Stimulated activated CD4-positive, alpha-beta T cell treated with anti-CD3 and anti-CD28 coated beads, Interleukin-12 subunit alpha, Interleukin-12 subunit beta, amount 100 ng/mL, for 48 hours (primary cell): ENCODE measurements around the gene NME2.
"Not testable (repeated sequence)": the region's sequence is repeated elsewhere in the genome, so short reads cannot be mapped to it uniquely, and the experiment has no call there.

Source experiments
- DNase-seq, 3 donors: peaks; one replicate each; pipeline ENCODE4 v3.0.0-alpha.2; 2020; ENCODE audit warnings: low read depth in 2 of 3, low spot score in 1 of 3

NME2 gene

GRCh38 chr17:51152766-51153209 lies 13.4 kb upstream of the NME2 start:
- DNase-seq = no peak

- peak; percentile 94 to 100 (median 98) for DNase-seq
Observed at GRCh38 chr17:51153210-51154072, 12.8 kb upstream of the NME2 start, which contains the start of gene NME1. Gene NME1, plus strand, starts transcription at chr17:51153559. Its CDS starts 2,096 bp downstream, at chr17:51155655.

- no peak for DNase-seq
Observed at GRCh38 chr17:51154176-51154575, 12.0 kb upstream of the NME2 start.

- DNase-seq = no peak
Observed at GRCh38 chr17:51155416-51155815, 10.8 kb upstream of the NME2 start.

- DNase-seq = no peak
Observed at GRCh38 chr17:51159604-51160003, 6.6 kb upstream of the NME2 start.

GRCh38 chr17:51161541-51161940 lies 4.7 kb upstream of the NME2 start:
- no peak for DNase-seq

GRCh38 chr17:51164911-51165679 lies 1.1 kb upstream of the NME2 start:
- DNase-seq = no peak

GRCh38 chr17:51165680-51166197 lies 472 bp upstream of the NME2 start:
- peak in 1 of 3 donors; percentile 12 for DNase-seq

GRCh38 chr17:51166987-51167931 lies 1.0 kb downstream of the NME2 start:
- peak; percentile 44 to 58 (median 57) for DNase-seq

GRCh38 chr17:51169340-51169739 lies 3.1 kb downstream of the NME2 start:
- DNase-seq = no peak

GRCh38 chr17:51170736-51171135 lies 4.5 kb downstream of the NME2 start:
- no peak for DNase-seq

GRCh38 chr17:51172030-51172429 lies 5.8 kb downstream of the NME2 start:
- DNase-seq = not testable (repeated sequence)

- no peak for DNase-seq
Observed at GRCh38 chr17:51180486-51180885, 14.3 kb downstream of the NME2 start.

- DNase-seq = no peak
Observed at GRCh38 chr17:51184124-51184523, 17.9 kb downstream of the NME2 start.

GRCh38 chr17:51185763-51186332 lies 19.6 kb downstream of the NME2 start:
- no peak for DNase-seq

- no peak for DNase-seq
Observed at GRCh38 chr17:51188271-51188833, 22.1 kb downstream of the NME2 start.

- DNase-seq = no peak
Observed at GRCh38 chr17:51189162-51189561, 23.0 kb downstream of the NME2 start.

GRCh38 chr17:51189628-51190027 lies 23.4 kb downstream of the NME2 start:
- DNase-seq = no peak

GRCh38 chr17:51191895-51192294 lies 25.7 kb downstream of the NME2 start:
- no peak for DNase-seq

GRCh38 chr17:51197754-51198153 lies 31.5 kb downstream of the NME2 start:
- DNase-seq = no peak
